Measurements from ENCODE around the gene DUXA. TPM values are rescaled to one million over a fixed set of nuclear protein-coding genes. Genes with fewer than 3 reads are reported as not detected.

The DUXA gene
- total RNA-seq, 1 experiment from 2014 or later = not detected

DNA sequence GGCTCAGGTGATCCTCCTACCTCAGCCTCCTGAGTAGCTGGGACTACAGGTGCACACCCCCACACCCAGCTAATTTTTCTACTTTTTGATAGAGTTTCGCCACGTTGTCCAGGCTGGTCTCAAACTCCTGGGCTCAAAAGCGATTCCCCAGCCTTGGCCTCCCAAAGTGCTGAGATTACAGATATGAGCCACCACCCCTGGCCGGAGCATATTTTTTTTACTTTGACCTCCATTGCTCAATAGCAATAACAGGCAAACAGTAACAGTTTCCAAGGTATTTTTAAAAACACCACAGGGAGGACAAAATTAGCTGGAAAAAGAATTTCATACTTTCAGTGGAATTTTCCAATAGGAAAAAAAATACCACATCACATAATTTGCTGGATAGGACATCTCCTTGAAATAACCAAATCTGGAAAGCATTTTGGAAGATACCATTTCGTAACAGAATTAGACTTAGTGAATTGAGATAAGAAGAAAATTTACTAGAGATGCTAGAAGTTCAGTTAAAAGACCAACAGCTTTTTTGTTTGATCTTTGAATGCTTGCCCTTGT lies 5.2 kb downstream of the DUXA start:
- ATAC-seq (no peak), DNase-seq (ENCODE audit: low spot score) (no peak)
- Mint-ChIP-seq H3K4me3 (no peak overlapping the region), H3K27me3 (ENCODE audit: low read depth) (peaks cover 17% of the 10 kb centered on the region), H3K4me1 (no peaks in the 10 kb centered on the region), H3K36me3 (peaks cover 43% of the 10 kb centered on the region), H3K27ac (no peak overlapping the region), H3K9me3 (peaks cover 68% of the 10 kb centered on the region)
- ChIA-PET CTCF (no interaction called here), POLR2A (no interaction called here)
- TF ChIP-seq ZNF219 (CRISPR knock-in tag; IDR thresholded peaks at IDR 0.05; ENCODE audit: borderline replicate concordance) (no peak), ZNF138 (CRISPR knock-in tag; conservative IDR thresholded peaks at IDR 0.05) (no peak), NFATC4 (CRISPR knock-in tag; IDR thresholded peaks at IDR 0.05) (no peak), JUN (CRISPR knock-in tag; IDR thresholded peaks at IDR 0.05) (no peak), EMX1 (CRISPR knock-in tag; IDR thresholded peaks at IDR 0.05) (no peak)

GRCh38 chr19:57152921-57153320 lies 14.4 kb downstream of the DUXA start:
- Mint-ChIP-seq H3K4me1 (no peaks in the 10 kb centered on the region), H3K9me3 (peaks cover 60% of the 10 kb centered on the region)
- ATAC-seq = no peak
- TF ChIP-seq ZBTB43 (CRISPR knock-in tag; IDR thresholded peaks at IDR 0.05) (no peak), ZNF423 (CRISPR knock-in tag; IDR thresholded peaks at IDR 0.05) (no peak), IRF2 (CRISPR knock-in tag; IDR thresholded peaks at IDR 0.05; ENCODE audit: borderline replicate concordance, low read depth) (no peak), ZNF281 (CRISPR knock-in tag; IDR thresholded peaks at IDR 0.05) (no peak), FOXP1 (CRISPR knock-in tag; IDR thresholded peaks at IDR 0.05; ENCODE audit: borderline replicate concordance) (no peak), ESRRA (CRISPR knock-in tag; IDR thresholded peaks at IDR 0.05; ENCODE audit: borderline replicate concordance) (no peak), ATF3 (CRISPR knock-in tag; conservative IDR thresholded peaks at IDR 0.05) (no peak), SMAD4 (CRISPR knock-in tag; IDR thresholded peaks at IDR 0.05) (no peak), MYBL2 (CRISPR knock-in tag; IDR thresholded peaks at IDR 0.05) (no peak), FOXJ3 (CRISPR knock-in tag; IDR thresholded peaks at IDR 0.05; ENCODE audit: borderline replicate concordance) (no peak), SP1 (CRISPR knock-in tag; conservative IDR thresholded peaks at IDR 0.05) (no peak), CBFB (CRISPR knock-in tag; IDR thresholded peaks at IDR 0.05; ENCODE audit: low read depth) (no peak), RORB (CRISPR knock-in tag; IDR thresholded peaks at IDR 0.05) (no peak), AFF4 (CRISPR knock-in tag; IDR thresholded peaks at IDR 0.05; ENCODE audit: borderline replicate concordance) (no peak), ATF1 (CRISPR knock-in tag; IDR thresholded peaks at IDR 0.05) (no peak)
- TF ChIP-seq, protein P1, sequence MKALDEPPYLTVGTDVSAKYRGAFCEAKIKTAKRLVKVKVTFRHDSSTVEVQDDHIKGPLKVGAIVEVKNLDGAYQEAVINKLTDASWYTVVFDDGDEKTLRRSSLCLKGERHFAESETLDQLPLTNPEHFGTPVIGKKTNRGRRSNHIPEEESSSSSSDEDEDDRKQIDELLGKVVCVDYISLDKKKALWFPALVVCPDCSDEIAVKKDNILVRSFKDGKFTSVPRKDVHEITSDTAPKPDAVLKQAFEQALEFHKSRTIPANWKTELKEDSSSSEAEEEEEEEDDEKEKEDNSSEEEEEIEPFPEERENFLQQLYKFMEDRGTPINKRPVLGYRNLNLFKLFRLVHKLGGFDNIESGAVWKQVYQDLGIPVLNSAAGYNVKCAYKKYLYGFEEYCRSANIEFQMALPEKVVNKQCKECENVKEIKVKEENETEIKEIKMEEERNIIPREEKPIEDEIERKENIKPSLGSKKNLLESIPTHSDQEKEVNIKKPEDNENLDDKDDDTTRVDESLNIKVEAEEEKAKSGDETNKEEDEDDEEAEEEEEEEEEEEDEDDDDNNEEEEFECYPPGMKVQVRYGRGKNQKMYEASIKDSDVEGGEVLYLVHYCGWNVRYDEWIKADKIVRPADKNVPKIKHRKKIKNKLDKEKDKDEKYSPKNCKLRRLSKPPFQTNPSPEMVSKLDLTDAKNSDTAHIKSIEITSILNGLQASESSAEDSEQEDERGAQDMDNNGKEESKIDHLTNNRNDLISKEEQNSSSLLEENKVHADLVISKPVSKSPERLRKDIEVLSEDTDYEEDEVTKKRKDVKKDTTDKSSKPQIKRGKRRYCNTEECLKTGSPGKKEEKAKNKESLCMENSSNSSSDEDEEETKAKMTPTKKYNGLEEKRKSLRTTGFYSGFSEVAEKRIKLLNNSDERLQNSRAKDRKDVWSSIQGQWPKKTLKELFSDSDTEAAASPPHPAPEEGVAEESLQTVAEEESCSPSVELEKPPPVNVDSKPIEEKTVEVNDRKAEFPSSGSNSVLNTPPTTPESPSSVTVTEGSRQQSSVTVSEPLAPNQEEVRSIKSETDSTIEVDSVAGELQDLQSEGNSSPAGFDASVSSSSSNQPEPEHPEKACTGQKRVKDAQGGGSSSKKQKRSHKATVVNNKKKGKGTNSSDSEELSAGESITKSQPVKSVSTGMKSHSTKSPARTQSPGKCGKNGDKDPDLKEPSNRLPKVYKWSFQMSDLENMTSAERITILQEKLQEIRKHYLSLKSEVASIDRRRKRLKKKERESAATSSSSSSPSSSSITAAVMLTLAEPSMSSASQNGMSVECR (CRISPR knock-in tag; IDR thresholded peaks at IDR 0.05; ENCODE audit: borderline replicate concordance) = no peak
- TF ChIP-seq, protein P2, sequence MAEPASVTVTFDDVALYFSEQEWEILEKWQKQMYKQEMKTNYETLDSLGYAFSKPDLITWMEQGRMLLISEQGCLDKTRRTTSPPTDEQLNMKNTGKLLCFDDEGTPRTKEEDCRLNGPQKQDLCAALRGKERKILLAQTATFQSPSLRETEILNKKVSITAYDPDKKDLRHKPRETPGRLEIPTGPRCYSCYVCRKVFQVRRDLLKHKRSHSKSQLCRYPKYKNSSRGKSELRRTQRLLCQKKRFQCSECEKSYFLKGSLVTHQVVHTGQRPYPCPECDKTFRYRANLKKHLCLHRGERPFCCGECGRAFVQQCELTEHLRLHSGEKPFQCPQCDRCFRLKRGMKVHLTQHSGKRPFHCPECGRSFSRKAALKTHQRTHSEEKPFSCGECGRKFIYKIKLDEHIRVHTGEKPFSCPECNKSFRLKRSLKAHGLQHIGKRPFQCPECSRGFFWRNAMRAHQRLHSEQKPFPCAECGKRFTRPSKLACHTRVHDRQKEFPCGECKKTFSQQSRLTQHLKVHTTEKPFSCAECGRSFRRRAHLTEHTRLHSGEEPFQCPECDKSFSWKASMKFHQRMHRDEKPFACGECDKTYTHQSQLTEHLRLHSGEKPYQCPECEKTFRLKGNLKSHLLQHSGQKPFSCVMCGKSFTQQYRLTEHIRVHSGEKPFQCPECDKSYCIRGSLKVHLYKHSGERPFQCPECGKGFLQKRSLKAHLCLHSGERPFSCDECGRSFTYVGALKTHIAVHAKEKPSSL (CRISPR knock-in tag; conservative IDR thresholded peaks at IDR 0.05) = no peak

More at GRCh38 chr19:57152921-57153320, 14.4 kb downstream of the DUXA start:
- DNase-seq (ENCODE audit: low spot score) = no peak
- Mint-ChIP-seq H3K4me3 (no peak overlapping the region), H3K36me3 (peaks cover 55% of the 10 kb centered on the region), H3K27ac (no peak overlapping the region), H3K27me3 (ENCODE audit: low read depth) (peaks cover 14% of the 10 kb centered on the region)
- ChIA-PET POLR2A (no interaction called here), CTCF (no interaction called here)
